Measurements from ENCODE around the gene ABHD1. TPM values are rescaled to one million over a fixed set of nuclear protein-coding genes. Genes with fewer than 3 reads are reported as not detected.

ABHD1 gene
- total RNA-seq, 1 experiment from 2014 or later: 0.12 TPM

DNA sequence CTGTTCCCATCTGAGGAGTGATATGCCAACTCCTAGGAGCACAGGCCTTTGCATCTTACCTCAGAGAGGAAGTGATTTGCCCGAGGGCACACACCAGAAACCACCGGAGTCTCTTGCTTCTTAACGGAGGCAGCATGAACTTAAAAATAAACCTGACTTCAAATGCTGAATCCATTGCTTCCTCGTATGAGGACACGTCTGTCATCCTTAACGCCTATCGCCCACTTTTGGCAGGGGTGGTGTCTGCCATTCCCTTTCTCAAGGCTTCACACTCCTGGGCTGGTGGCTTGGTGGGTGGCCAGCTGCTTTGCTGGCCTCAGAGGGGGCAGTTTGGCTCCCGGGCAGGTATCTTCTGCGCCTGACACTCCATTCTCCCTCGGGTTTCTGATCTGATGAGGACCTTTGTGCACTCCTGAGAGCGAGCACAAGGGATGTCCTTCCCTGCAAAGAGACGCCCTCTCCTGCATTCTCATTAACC is 11.9 kb downstream of the ABHD1 start:
- no peak for DNase-seq (ENCODE audit: low spot score)

DNA sequence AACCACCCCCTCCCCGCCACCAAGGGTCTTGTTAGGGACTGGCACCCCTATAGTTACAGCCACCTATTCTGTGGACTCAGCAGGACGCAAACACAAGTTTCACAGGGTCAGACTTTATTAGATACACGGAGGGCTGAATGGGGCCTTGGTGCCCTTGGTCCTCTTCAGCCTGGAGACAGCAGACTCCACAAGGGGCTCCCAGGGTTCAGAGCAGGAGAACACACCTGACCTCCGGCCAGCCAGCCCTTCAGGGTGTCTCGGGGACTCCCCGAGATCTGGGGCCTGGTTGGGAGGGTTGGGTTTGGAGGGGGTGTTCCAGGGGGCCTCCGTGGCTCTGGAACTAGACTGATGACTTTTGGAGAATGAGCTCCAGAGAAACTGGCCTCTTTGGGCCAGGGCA is 13.1 kb downstream of the ABHD1 start:
- DNase-seq (ENCODE audit: low spot score): no peak

DNA sequence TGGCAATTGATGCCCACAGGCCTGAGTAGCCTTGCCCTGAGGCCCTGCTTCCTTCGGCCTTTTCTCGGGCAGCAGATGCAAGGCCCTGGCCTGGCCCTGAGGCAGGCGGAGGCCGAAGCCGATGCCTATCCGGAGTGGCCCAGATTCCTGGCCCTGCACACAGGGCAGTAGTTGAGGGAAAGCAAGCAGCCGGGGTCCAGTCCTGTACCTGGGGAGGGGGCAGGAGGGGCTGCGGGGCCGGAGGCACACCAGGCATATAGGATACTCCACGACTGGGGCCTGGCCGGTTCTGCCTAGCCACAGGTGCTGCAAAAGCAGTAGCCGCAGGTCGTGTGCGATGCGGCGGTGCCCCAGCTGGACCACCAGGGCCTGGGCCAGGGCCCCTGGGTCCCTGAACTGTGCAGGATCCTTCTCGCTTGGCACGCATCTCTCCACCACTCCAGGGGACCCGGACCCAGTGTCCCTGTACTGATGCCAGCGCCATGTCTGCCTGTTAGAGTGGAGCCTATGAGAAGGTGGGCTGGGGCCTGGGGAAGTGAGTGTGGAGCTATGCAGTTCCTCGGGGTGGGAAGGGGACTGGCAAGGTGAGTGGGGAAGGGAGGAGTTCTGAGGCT is 13.8 kb downstream of the ABHD1 start:
- DNase-seq (ENCODE audit: low spot score): no peak

DNA sequence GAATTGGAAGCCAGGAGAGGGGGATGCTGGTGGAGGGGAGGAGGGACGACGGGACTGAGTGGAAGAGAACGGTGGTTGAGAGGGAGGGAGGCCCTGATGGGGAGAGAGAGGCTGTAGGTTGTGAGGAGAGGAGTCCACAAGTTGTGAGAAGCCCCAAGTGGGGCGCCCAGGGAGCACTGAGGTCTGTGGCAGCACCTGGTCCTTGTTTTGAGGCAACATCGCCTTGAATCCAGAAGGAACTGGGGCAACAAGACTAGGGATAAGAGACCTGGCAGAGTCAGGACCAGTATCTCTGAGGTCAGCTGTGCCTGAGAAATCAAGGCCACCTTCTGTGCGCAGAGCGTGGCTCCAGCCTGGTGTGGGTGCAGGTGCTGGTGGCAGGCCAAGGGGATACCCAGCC is 14.5 kb downstream of the ABHD1 start:
- DNase-seq (ENCODE audit: low spot score): no peak

DNA sequence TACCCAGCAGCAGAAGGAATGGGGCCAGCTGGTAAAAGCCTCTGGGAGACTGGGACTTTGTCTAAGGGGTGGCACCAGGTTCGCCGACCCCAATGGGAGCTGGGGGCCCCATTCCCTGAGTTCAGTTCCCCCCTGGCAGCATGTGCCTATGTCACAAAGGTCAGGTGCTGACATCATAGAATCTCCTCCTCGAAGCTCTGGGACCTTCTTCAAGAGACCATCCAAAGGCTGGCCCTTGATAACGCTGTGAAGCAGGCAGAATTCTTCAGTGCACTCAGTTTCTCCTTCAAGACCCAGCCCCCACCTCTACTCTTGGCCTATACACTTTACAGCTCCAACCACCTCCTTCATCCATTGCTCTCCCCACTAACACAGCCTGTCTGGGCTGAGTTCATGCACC is 15.7 kb downstream of the ABHD1 start, which contains the start of gene PRR30:
Gene PRR30 (minus strand): TSS at position 101 of the 400 bp plus-strand sequence. CDS start 1,081 bp downstream, outside the sequence.
- no peak for DNase-seq (ENCODE audit: low spot score)

DNA sequence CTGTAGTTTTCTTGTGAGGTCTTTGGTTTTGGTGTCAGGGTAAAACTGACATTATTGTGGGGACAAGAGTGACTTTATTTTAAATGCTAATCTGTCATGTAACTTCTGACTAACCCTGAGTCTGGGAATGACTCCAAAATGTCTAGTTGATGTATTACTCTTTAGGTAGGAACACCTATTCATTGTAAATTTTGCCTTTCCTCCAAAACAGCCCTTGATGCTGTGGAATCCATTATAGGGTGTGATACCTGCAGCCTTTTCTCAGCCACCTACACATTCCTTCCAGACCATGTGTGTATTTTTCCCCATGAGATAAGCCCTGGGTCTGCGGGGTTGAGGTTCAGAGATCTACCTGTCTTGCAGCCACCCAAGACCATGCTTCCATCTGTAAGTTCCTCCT is 19.7 kb downstream of the ABHD1 start:
- DNase-seq (ENCODE audit: low spot score): no peak

DNA sequence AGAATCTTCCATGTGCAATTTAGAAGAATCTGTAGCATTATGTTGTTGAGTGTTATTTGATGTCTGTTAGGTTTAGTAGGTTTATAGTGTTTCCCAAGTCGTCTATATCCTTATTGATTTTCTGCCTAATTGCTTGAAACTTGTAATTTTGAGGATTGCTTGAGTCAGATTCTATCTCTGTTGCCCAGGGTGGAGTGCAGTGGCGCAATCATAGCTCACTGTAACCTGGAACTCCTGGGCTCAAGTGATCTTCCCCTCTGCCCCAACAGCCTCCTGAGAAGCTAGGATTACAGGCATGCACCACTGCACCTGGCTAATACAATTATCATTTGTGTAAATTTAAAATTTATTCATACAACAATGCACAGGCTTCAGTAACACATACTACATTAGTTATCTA is 22.1 kb downstream of the ABHD1 start:
- no peak for DNase-seq (ENCODE audit: low spot score)

DNA sequence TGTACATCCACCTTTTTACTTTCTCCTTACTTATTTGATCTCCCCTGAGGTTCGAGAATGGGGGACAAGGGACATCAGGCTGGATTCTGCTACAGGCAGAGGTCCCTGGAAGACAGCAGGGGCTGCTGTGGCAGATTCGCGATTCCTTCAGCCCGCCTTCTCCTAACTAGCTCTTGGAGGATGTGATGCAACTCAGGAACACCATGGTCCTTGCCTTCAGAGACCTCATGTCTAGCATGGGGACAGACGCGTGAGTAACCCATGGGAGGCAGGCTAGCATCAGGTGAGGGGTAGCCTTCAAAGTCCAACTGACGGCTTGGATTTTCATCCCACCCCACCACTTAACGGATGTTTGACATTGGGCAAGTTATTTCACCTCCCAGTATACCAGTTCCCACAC is 24.3 kb downstream of the ABHD1 start:
- DNase-seq (ENCODE audit: low spot score): no peak

DNA sequence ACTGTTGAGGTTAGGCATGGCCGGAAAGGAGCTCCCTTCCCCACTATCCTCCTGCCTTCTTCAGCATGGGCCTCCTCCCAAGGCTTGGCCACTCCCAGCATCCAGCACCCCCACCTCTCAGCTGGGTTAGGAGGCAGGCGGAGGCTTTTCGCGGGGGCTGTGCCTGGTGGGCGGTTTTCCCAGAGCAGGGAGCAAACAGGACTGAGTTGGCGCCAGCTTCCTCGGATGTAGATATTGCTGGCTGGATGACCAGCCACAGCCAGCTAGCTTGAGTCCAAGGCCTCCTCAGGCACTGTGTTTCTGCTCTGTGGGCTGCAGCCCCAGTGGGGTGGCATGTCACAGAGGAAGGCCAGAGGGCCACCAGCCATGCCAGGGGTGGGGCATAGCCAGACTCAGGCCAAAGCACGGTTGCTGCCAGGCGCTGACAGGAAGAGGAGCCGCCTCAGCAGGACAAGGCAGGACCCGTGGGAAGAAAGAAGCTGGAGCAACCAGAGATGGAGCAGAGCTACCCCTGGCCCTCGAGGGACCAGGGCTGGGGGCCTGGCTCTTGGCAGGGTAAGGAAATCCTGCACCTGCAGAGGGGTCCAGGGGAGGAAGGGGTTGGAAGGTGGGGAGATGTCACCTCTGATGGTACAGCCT is 25.3 kb downstream of the ABHD1 start, which contains the start of gene TCF23:
Gene TCF23 (plus strand): TSS at position 204 of the 639 bp plus-strand sequence. CDS start 130 bp downstream, at position 334.
- no peak for DNase-seq (ENCODE audit: low spot score)

DNA sequence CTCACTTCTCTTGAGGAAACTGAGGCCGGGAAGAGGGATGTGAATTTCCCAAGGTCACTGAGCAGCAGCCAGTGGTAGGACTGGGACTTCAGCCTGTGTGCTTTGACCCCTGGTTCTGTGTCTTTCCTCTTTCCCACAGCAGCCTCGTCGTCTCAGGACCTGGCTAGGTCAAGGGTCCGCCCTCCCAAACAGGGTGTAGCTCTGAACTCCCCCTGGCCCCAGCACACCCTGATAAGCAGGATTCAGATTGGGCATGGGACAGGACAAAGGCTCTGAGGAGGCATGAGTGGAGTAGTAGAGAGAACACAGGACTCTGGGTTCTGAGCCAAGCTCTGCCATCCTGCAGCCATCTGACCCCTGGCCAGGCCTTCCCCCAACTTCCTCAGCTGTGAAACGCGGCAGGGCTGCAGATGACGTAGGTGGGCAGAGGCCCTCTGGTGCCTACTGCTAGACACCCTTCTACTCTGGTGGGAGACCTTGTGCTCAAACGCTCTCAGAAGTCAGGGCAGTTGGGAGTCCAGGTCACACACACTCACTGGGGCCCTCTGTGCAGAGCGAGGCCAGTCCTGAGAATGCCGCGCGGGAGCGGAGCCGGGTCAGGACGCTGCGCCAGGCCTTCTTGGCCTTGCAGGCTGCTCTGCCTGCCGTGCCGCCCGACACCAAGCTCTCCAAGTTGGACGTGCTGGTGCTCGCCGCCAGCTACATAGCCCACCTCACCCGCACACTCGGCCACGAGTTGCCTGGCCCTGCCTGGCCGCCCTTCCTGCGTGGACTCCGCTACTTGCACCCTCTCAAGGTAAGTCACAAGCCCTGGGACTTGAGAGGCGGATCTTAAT is 26.2 kb downstream of the ABHD1 start:
- no peak for DNase-seq (ENCODE audit: low spot score)

DNA sequence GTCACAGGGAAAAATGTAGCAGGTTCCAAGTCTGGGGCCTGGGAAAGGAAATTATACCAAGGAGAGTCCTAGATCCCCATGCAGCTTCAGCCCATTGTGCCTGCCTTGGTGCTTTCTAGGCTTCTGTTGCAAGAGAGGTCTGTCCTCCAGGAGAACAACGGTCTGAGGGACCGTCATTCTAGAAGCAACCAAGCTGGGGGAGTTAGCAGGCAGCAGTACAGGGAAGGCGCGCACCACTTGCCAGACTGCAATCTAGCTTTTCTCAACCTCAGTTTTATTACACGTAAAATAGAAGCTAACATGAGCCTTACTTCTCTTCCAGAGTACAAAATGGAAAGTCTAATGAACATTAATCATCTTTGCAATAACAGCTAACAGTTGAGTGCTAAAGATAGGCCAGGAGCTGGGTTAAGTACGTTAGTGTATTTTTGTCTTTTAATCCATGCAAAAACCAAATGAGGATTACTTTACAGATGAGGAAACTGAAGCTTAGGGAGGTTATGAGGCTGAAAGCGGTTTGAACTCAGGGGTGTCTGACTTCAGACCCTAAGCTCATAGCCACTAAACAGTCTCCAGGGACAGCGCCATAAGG is 27.1 kb downstream of the ABHD1 start:
- DNase-seq (ENCODE audit: low spot score): no peak

DNA sequence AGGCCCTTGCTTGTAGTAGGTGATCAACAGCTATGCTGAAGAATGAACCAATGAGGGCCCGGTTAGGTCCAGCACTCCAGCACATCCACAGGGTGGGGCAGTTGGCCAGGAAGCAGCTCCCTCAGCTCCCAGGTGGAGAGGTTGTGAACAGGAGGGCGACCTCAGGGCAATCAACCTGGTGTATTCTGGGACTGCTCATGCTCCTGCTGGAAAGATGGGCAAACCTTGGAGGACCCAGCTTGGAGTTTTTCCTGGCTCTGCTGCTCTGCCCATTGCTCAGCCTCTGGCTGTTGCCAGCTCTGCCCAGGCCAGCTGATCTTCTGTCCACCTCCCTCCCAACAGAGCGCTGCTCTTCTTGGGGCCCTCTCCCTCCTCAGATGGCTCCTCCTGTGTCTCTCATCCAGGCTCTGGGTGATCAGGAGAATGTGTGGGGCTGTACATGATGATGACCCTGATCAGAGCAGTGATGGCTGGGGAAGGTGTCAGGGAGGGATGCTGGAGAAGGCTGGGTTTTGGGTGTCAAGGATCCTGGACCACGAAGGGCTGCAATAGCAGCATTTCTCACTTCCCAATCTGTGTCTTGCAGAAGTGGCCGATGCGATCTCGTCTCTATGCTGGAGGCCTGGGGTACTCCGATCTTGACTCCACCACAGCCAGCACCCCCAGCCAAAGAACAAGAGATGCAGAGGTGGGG is 28.6 kb downstream of the ABHD1 start:
- no peak for DNase-seq (ENCODE audit: low spot score)

DNA sequence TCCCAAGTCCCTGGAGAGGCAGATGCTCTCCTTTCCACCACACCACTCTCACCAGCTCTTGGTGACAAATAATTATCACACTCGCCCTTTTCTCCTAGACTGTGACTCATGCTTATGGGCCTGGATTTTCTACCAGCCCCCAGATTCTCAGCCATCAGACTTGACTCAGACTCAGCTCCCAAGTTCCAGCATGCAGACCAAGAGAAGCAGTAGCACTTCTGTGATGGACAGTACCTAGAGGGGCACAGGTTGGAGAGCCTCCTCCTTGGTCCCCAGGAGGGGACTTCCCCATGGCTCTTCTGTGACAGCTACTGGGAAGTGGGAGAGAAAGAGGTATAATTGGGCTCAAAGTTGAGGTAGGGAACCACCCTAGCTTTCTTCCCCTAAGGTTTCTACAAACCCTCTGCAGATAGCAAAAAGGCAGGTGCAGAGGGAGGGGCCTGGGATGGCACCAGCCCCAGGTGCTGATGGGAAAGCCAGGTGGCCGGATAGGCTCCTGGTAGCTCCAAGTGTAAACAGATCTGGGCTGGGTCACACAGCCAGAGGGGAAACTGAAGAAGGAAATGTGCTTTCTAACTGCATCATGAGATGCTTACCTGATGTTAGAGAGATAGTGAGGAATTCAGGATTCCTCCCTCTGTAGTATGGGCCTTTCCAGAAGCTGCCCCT is 29.3 kb downstream of the ABHD1 start:
- no peak for DNase-seq (ENCODE audit: low spot score)

DNA sequence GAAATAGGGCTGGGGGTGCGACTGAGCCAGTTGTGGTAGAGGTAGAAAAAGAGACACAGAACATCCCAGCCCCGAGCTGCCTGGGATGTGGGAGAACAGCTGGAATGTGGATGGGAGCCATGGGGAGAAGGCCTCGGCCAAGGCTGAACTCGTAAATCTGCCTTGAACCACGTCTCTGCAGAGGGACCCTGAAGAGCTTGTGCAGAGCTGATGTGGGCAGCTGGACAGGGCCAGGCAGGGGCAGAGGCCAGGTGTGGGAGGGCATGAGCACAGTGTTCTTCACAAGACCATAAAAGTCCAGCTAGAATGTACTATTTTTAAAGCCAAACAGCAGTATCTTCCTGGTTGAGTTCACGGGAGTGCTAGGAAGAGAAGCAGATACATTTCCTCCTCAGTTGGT is 30.9 kb downstream of the ABHD1 start:
- DNase-seq (ENCODE audit: low spot score): no peak

DNA sequence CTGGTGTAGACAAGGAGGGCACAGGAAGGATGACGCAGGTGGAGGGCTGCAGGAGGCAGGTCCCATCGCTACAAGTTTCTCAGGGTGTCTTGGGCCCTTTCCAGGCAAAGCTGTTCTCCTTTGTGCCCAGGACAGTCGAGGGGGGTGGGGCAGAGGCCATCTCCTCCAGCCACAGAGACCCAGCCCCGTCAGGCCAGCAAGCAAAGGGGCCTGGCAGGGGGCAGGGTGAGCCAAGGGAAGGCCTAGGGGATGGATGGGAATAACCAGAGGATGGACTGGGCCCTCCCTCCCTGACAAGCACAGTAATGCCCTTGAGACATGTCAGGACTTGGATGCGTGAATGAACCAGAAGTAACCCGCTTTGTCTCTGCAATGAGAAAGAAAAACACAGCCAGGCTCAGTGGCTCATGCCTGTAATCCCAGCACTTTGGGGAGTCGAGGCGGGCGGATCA is 31.5 kb downstream of the ABHD1 start:
- no peak for DNase-seq (ENCODE audit: low spot score)

DNA sequence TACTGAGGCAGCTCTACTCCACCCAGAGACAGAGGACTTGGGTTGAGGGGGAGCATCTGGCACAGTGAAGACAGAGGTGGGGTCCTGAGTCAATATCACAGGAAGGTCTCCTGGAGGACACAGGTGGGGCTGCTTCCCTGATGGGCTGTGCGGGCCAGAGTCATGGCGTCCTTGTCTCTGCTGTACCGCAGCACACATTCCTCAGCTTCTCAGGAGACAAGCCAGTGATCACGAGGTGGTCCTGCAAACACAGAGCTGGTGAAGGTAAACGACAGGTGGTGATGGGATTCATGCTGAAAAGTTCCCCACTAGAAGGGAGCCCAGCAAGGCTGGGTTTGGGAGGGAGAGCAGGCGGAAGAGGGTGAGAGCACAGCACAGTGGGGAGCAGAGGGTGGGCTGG is 34.9 kb downstream of the ABHD1 start:
- DNase-seq (ENCODE audit: low spot score): no peak

DNA sequence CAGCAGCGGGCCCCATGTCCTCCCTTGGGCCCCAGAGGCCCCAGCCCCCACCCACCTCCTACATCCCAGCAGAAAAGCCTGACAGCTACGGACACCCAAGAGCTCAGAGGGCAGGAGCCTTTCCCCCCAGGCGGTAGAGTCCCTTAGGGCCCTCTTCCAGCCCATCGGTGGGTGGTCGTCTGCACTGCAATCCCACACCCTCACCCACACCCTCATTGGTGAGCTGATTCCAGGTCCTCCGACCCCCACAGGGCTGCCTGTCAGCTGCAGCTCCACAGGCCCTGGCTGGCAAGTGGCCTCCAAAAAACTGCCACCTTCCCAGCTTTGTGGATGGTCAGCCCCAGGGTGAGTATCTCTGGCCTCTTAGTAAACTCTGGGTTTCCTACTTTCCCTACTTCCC is 35.7 kb downstream of the ABHD1 start:
- DNase-seq (ENCODE audit: low spot score): no peak

DNA sequence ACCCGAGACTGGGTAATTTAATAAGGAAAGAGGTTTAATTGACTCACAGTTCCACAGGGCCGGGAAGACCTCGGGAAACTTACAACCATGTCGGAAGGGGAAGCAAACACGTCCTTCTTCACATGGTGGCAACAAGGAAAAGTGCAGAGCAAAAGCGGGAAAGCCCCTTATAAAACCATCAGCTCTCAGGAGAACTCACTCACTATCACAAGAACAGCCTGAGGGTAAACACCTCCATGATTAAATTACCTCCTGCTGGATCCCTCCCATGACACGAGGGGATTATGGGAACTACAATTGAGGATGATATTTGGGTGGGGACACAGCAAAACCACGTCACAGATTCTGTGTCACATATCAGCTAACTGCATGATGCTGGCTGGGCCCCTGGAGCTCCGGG is 36.6 kb downstream of the ABHD1 start:
- no peak for DNase-seq (ENCODE audit: low spot score)

DNA sequence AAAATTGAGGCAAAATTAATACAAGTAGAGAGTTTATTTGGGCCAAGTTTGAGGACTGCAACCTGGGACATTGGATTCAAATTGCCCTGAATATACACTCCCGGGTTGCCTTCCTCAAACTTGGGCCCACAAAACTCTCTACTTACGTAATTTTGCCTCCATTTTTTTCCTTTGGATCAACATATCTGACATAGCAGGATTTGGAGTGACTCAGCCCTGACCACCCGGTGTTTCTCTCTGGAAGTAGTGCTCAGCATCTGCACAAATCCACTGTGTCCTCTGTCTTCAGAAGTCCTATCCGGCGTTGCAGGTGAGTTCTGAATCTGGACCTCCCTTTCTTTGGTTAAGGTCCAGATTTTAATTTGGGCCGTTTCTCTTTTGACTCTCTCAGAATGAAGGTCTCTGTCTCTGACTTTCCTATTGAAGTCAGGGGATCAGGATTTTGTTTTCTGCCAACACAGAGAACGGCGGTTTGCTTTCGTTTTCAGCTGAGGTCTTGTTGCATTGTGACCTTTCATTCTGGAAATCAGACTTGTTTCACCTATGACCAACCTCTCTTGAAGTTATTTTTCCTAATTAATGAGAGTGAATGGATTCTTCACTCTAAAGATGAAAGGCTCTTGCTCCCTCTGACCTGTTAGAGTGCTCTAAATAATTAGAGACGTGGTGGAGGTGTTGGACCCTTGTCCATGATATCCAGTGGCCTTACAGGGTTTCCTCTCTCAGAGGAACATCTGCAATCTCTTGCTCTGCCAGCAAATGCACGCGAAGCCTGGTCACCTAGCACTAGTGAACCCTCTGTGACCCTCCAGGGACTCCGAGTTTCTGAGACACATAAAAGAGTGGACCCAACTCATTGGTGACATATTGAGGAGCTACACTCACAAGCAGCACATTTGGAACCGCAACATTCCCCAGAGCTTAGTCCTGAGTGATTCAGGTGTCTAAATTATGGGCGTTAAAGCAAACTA is 38.8 kb downstream of the ABHD1 start:
- DNase-seq (ENCODE audit: low spot score): peak; percentile 20

Measured in H4 (cell line).